ENCODE data around the gene CSGALNACT2.

CSGALNACT2 gene

DNA sequence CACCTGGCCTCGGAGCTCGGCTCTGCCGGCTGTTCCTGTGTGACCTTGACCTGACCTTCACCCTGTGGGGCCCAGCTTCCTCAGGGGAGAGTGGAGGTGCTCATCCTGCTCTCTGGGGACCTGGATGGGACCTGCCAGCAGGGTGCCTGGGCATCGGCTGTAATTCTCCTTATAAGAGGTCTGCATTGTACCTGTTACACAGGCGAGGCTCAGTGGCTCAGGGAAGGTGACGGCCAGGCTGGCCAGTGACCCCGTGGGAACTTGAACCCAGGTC is 32.4 kb upstream of the CSGALNACT2 start:
- H3K9me3 ChIP-seq (ENCODE audit: insufficient read depth, low read length): no peaks in the 10 kb centered on the region
- H3K4me3 ChIP-seq (ENCODE audit: low read length): peak overlapping the region; percentile 74; the same call in 1 of the 2 replicates
- peak overlapping the region; percentile 89 for H3K4me2 ChIP-seq (ENCODE audit: low read length)
- no peaks in the 10 kb centered on the region for H3K27me3 ChIP-seq (ENCODE audit: low read depth, low read length)
- H3K9ac ChIP-seq (ENCODE audit: low read length): no peak overlapping the region
- no peaks in the 10 kb centered on the region for H3K79me2 ChIP-seq (ENCODE audit: low read length)
- TF ChIP-seq EZH2phosphoT487 (IDR thresholded peaks at IDR 0.05; ENCODE audit: low read depth): no peak
- TF ChIP-seq, protein P1, sequence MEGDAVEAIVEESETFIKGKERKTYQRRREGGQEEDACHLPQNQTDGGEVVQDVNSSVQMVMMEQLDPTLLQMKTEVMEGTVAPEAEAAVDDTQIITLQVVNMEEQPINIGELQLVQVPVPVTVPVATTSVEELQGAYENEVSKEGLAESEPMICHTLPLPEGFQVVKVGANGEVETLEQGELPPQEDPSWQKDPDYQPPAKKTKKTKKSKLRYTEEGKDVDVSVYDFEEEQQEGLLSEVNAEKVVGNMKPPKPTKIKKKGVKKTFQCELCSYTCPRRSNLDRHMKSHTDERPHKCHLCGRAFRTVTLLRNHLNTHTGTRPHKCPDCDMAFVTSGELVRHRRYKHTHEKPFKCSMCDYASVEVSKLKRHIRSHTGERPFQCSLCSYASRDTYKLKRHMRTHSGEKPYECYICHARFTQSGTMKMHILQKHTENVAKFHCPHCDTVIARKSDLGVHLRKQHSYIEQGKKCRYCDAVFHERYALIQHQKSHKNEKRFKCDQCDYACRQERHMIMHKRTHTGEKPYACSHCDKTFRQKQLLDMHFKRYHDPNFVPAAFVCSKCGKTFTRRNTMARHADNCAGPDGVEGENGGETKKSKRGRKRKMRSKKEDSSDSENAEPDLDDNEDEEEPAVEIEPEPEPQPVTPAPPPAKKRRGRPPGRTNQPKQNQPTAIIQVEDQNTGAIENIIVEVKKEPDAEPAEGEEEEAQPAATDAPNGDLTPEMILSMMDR (IDR thresholded peaks at IDR 0.05; ENCODE audit: low read depth, low read length): no peak
- no peaks in the 10 kb centered on the region for H3K36me3 ChIP-seq (replicated peaks; ENCODE audit: low read depth, low read length)
- no peak overlapping the region for H3K27ac ChIP-seq (ENCODE audit: low read length)
- no peaks in the 10 kb centered on the region for H4K20me1 ChIP-seq (ENCODE audit: insufficient read depth, low read length)
- H3K4me1 ChIP-seq (ENCODE audit: low read length): peaks cover 15% of the 10 kb centered on the region
- no peak overlapping the region for H2AFZ ChIP-seq (ENCODE audit: low read depth, low read length)

DNA sequence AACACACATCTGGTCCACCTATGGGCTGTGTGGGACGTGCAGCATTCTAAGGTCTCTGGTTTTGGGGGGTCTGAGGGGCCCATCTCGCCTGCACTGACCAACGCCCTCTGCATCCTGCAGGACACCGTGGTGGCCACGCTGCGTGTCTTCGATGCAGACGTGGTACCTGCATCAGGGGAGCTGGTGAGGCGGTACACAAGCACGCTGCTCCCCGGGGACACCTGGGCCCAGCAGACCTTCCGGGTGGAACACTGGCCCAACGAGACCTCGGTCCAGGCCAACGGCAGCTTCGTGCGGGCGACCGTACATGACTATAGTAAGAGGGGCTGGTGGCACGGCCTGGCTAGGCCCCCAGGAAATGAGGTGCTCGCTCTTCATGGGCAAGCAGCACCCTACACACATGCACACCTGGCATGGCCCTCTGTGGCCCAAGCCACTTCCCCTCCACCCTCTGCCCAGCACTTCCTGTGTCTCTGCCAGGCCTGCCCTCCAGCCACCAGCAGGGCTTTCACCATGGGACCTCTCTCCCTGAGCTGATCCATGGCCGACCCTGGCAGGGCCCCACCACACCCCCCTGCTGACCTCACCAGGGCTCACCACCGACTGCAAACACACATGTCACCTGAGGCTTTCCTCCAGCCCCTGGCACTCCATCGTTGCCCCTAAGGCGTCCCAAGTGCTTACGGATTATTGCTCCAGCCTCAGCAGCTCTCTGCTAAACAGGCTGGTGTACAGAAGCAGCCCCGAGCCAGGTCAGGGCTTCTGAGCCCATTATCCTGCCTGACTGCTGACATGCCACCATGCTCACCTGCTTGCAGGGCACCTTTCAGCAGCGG is 31.8 kb upstream of the CSGALNACT2 start:
- no peak overlapping the region for H3K4me3 ChIP-seq (ENCODE audit: low read length)
- no peak overlapping the region for H3K4me2 ChIP-seq (ENCODE audit: low read length)
- H3K79me2 ChIP-seq (ENCODE audit: low read length): no peaks in the 10 kb centered on the region
- H3K27me3 ChIP-seq (ENCODE audit: low read depth, low read length): no peaks in the 10 kb centered on the region
- no peaks in the 10 kb centered on the region for H3K9me3 ChIP-seq (ENCODE audit: insufficient read depth, low read length)
- no peak overlapping the region for H3K9ac ChIP-seq (ENCODE audit: low read length)
- H4K20me1 ChIP-seq (ENCODE audit: insufficient read depth, low read length): no peaks in the 10 kb centered on the region
- H3K4me1 ChIP-seq (ENCODE audit: low read length): peaks cover 15% of the 10 kb centered on the region
- H2AFZ ChIP-seq (ENCODE audit: low read depth, low read length): no peak overlapping the region
- no peak overlapping the region for H3K27ac ChIP-seq (ENCODE audit: low read length)
- H3K36me3 ChIP-seq (replicated peaks; ENCODE audit: low read depth, low read length): no peaks in the 10 kb centered on the region
- TF ChIP-seq, protein P1 (IDR thresholded peaks at IDR 0.05; ENCODE audit: low read depth, low read length): no peak

DNA sequence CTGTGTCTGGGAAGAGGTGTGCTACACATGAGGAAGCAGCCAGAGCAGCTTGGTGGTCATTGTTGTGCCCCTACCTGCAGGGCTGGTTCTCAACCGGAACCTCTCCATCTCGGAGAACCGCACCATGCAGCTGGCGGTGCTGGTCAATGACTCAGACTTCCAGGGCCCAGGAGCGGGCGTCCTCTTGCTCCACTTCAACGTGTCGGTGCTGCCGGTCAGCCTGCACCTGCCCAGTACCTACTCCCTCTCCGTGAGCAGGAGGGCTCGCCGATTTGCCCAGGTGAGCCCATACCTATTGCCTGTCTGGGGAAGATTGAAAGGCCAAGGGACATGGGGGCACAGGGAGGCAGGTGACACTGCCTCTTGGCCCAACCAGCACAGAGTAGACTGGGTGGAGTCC is 29.3 kb upstream of the CSGALNACT2 start:
- Histone ChIP-seq H3K27me3 (ENCODE audit: low read depth, low read length) (no peaks in the 10 kb centered on the region), H3K4me1 (ENCODE audit: low read length) (peaks cover 15% of the 10 kb centered on the region), H3K27ac (ENCODE audit: low read length) (no peak overlapping the region), H3K9ac (ENCODE audit: low read length) (no peak overlapping the region), H3K4me2 (ENCODE audit: low read length) (no peak overlapping the region), H3K9me3 (ENCODE audit: insufficient read depth, low read length) (no peaks in the 10 kb centered on the region), H3K36me3 (replicated peaks; ENCODE audit: low read depth, low read length) (no peaks in the 10 kb centered on the region), H3K4me3 (ENCODE audit: low read length) (no peak overlapping the region), H3K79me2 (ENCODE audit: low read length) (no peaks in the 10 kb centered on the region), H4K20me1 (ENCODE audit: insufficient read depth, low read length) (no peaks in the 10 kb centered on the region), H2AFZ (ENCODE audit: low read depth, low read length) (no peak overlapping the region)
- TF ChIP-seq EZH2phosphoT487 (IDR thresholded peaks at IDR 0.05; ENCODE audit: low read depth): no peak
- TF ChIP-seq, protein P1 (IDR thresholded peaks at IDR 0.05; ENCODE audit: low read depth, low read length): no peak

DNA sequence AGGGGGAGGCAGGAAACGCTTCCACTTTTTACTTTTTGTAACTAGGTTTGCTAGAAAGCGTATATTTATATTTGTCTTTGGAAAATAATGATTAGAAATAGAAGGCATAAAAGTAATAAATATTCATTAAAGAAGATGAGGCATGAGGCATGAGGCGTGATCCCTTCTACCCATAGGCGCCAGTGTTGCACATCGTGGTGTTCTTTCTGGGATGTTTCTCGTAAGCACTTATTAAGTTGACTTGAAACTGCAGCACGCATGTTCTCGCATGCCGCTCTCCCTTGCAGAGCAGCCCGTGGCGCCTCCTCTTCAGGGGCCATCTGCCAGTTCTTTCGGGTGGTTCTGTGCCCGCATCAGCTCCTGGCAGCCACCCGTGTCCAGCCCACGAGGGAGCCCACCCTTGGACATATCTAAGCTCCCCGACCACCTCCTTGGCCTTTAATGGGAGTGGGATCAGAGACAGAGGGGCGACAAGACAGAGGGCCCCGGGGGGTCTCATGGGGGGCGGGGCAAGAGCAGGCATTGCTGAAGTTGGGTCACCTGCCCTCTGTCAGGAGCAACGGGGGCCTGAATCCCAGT is 28.5 kb upstream of the CSGALNACT2 start:
- H3K4me3 ChIP-seq (ENCODE audit: low read length): no peak overlapping the region
- TF ChIP-seq, protein P1 (IDR thresholded peaks at IDR 0.05; ENCODE audit: low read depth, low read length): no peak
- no peak for TF ChIP-seq EZH2phosphoT487 (IDR thresholded peaks at IDR 0.05; ENCODE audit: low read depth)
- no peaks in the 10 kb centered on the region for H3K79me2 ChIP-seq (ENCODE audit: low read length)
- peak overlapping the region; percentile 30 for H3K4me2 ChIP-seq (ENCODE audit: low read length)
- H3K9ac ChIP-seq (ENCODE audit: low read length): no peak overlapping the region
- no peaks in the 10 kb centered on the region for H3K9me3 ChIP-seq (ENCODE audit: insufficient read depth, low read length)
- H2AFZ ChIP-seq (ENCODE audit: low read depth, low read length): peak overlapping the region; percentile 65; the same call in 1 of the 2 replicates
- no peaks in the 10 kb centered on the region for H3K27me3 ChIP-seq (ENCODE audit: low read depth, low read length)
- H3K27ac ChIP-seq (ENCODE audit: low read length): no peak overlapping the region
- no peaks in the 10 kb centered on the region for H4K20me1 ChIP-seq (ENCODE audit: insufficient read depth, low read length)
- peaks cover 15% of the 10 kb centered on the region for H3K4me1 ChIP-seq (ENCODE audit: low read length)
- H3K36me3 ChIP-seq (replicated peaks; ENCODE audit: low read depth, low read length): no peaks in the 10 kb centered on the region

All from OCI-LY3 (cell line).